ENCODE measurements around the gene ATF7.

The ATF7 gene

GRCh38 chr12:53464685-53465418 is 161.3 kb downstream of the ATF7 start:
- no peak for TF ChIP-seq CTCF (IDR thresholded peaks at IDR 0.05; ENCODE audit: low read depth, low read length, missing control alignments)
- H3K4me3 ChIP-seq (replicated peaks; ENCODE audit: low read depth, low read length) = no peak overlapping the region
- no peak for DNase-seq (ENCODE audit: extremely low read depth, low read depth)

GRCh38 chr12:53463802-53464560 is 162.2 kb downstream of the ATF7 start:
- no peak for DNase-seq (ENCODE audit: extremely low read depth, low read depth)
- TF ChIP-seq CTCF (IDR thresholded peaks at IDR 0.05; ENCODE audit: low read depth, low read length, missing control alignments) = no peak

GRCh38 chr12:53462935-53463334 is 163.2 kb downstream of the ATF7 start:
- H3K4me3 ChIP-seq (replicated peaks; ENCODE audit: low read depth, low read length) = no peak overlapping the region
- DNase-seq (ENCODE audit: extremely low read depth, low read depth) = no peak
- TF ChIP-seq CTCF (IDR thresholded peaks at IDR 0.05; ENCODE audit: low read depth, low read length, missing control alignments) = no peak

More at GRCh38 chr12:53463802-53464560, 162.2 kb downstream of the ATF7 start:
- H3K4me3 ChIP-seq (replicated peaks; ENCODE audit: low read depth, low read length) = no peak overlapping the region

GRCh38 chr12:53461591-53461990 is 164.6 kb downstream of the ATF7 start:
- H3K4me3 ChIP-seq (replicated peaks; ENCODE audit: low read depth, low read length) = no peak overlapping the region
- TF ChIP-seq CTCF (IDR thresholded peaks at IDR 0.05; ENCODE audit: low read depth, low read length, missing control alignments) = no peak

GRCh38 chr12:53461059-53461458 is 165.1 kb downstream of the ATF7 start:
- no peak overlapping the region for H3K4me3 ChIP-seq (replicated peaks; ENCODE audit: low read depth, low read length)
- DNase-seq (ENCODE audit: extremely low read depth, low read depth) = no peak
- no peak for TF ChIP-seq CTCF (IDR thresholded peaks at IDR 0.05; ENCODE audit: low read depth, low read length, missing control alignments)

More at GRCh38 chr12:53461591-53461990, 164.6 kb downstream of the ATF7 start:
- no peak for DNase-seq (ENCODE audit: extremely low read depth, low read depth)

- TF ChIP-seq CTCF (IDR thresholded peaks at IDR 0.05; ENCODE audit: low read depth, low read length, missing control alignments) = no peak
- no peak overlapping the region for H3K4me3 ChIP-seq (replicated peaks; ENCODE audit: low read depth, low read length)
- DNase-seq (ENCODE audit: extremely low read depth, low read depth) = no peak
Observed at GRCh38 chr12:53459097-53459496, 167.1 kb downstream of the ATF7 start.

Measured in HFF-Myc (cell line).